ENCODE data around the gene GPC3.
A peak's percentile ranks its signal among the peaks of the same experiment; 100 is the strongest.

Gene GPC3

DNA sequence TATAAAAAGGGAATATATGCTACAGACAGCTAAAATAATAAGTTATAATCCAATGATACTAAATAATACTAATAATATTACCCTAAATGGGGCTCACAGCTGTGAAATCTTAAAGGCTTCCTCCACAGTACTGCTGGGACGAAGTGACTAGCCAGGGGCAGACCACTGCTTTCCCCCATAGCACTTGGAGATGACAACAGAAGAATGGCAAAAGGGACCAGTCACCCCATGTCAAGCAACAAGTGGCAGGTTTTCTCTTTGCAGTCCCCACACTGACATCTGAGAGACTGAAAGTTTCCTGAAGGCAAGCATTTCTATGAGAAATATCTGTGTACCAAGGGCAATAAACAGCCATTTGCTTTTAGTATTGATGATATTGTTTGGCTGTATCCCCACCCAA lies 396.6 kb downstream of the GPC3 start:
- no peak for DNase-seq

- DNase-seq: no peak
Measured at GRCh38 chrX:133587818-133588217, 397.6 kb downstream of the GPC3 start.

DNA sequence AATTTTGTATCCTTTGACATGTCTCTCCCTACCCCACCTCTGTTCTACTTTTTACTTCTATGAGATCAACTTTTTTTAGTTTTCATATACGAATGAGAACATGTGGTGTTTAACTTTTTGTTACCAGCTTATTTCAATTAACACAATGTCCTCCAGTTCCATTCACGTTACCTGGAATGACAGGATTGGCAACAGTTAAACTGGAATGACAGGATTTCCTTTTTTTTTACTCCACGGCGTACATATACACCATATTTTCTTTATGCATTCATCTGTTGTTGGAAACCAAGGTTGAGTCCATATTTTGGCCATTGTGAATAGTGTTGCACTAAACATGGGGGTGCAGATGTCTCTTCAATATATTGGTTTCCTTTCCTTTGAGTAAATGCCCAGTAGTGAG lies 398.3 kb downstream of the GPC3 start:
- DNase-seq: no peak

DNA sequence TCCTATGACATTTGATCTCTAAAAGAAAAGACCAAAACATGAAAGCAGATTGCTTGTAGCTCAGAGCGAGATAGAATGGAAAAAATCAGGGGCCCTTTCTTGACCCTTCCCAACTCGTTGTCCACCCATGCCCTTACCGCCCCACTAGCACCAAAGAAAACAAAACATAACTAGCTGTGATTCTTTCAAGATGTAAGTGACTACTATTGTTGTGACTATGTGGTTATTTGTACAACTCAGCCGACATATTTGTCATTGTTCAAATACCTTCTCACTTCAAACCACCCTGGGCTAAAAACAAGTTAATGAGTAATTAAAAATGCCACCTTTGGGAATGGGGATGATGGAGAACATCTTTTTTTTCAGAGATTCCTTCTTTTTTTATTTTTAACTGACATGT lies 399.0 kb downstream of the GPC3 start:
- DNase-seq: no peak

DNA sequence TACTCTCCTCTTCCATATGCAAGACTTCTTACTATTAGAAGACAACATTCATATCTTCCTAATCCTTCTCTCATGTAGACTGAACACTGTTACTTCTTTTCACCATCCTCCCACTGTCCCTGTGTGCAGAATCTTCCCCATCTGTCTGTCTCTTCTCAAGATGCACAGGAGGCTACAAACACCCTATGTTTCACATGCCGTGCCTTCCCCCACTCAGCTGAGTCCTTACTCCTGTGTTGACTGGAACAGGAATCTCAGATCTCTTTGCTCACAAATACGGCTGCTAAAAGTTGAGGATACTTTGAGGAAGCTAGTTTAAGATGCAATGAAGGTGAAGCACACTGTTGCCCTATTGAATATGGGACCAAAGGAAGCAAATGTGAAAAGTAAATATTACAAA lies 401.6 kb downstream of the GPC3 start:
- DNase-seq: no peak

- DNase-seq: no peak
Measured at GRCh38 chrX:133580625-133581024, 404.8 kb downstream of the GPC3 start.

DNA sequence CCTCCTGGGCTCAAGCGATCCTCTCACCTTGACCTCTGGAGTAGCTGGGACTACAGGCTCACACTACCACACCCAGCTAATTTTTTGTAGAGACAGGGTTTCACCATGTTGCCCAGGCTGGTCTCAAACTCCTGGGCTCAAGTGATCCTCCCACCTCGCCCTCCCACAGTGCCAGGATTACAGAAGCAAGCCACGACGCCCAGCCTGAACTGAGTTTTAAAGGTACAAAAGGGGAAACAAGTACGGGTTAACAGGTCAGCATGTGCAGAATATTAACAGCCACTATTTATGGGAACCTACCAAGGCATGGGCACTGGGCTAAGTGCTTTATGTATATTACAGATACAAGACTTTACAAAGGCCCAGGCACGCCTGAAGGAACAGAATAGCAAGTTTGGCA lies 405.8 kb downstream of the GPC3 start:
- DNase-seq: no peak

DNA sequence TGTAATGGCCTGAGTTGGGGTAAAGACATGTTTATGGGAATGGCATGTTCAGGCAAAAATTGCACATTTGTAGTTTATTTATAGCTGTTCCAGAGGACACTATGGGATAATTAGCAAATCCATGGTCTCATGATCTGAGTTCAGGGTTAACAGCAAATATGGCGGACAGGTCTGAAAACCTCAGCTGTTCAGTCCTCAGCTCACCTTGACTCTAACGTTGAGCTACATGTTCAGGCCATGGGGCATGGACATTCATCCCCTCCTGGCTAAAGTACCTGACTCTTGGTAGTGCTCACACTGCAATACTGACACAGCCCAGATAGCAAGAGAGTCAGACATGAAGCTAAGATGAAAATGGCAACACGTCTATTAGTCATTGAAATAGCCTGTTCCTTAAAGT lies 408.5 kb downstream of the GPC3 start:
- DNase-seq: no peak

- DNase-seq: no peak
Measured at GRCh38 chrX:133575501-133576136, 409.8 kb downstream of the GPC3 start.

GRCh38 chrX:133574716-133575115 lies 410.7 kb downstream of the GPC3 start:
- DNase-seq: no peak

DNA sequence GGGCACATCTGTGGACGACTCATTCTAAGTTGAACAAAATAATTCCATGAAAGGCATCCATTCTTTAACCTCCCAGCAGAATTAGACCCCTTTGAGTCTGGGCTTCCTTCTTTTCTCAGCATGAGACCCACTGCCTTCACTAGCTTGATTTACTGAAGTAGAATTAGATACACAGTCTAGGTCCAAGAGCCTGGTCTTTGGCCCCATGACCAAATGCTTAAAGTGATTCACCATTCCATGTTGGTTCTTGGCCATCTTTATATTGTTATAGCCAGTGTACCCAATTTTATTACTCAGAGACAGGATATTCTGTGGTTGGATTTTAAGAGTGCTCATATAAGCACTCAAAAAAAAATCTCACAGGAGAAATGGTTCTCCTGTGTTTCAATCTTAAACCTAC lies 414.8 kb downstream of the GPC3 start:
- DNase-seq: no peak

DNA sequence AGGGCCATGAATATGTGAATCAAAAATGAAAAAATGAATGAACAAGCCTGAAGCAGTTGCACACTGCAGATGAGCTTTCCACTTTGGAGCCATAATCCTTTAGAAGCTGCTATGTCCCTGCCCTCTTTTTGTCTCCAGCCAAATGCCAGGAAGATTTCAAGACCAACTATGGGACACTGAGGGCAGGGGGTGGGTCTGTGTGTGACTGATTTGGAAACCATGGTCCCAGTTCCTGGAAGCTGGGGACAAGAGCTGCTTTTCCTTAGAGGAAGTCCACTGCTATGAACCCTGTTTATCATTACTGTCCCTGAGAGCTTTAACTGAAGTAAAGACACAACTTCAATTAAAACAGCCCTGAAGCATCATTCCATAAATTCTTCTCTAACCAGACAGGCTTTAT lies 416.2 kb downstream of the GPC3 start:
- DNase-seq: no peak

DNA sequence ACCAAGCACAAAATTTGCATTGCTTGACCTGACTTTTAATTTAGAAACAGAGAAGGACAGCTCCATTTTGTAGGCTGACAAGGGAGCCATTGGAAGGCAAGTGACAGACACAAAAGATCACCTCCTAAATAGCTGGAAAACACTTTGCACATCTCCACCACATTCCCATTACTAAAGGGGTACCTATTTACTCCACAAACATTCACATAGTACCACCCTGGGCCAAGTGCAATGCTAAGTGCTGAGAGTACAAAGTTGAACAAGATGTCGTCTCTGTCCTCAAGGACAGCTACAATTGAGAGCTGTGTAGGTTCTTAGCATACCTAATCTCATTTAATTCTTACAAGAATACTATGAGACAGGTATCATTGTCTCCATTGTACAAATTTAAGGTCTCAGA lies 417.3 kb downstream of the GPC3 start:
- no peak for DNase-seq

- no peak for DNase-seq
Measured at GRCh38 chrX:133566876-133567275, 418.5 kb downstream of the GPC3 start.

- no peak for DNase-seq
Measured at GRCh38 chrX:133563705-133564104, 421.7 kb downstream of the GPC3 start.

DNA sequence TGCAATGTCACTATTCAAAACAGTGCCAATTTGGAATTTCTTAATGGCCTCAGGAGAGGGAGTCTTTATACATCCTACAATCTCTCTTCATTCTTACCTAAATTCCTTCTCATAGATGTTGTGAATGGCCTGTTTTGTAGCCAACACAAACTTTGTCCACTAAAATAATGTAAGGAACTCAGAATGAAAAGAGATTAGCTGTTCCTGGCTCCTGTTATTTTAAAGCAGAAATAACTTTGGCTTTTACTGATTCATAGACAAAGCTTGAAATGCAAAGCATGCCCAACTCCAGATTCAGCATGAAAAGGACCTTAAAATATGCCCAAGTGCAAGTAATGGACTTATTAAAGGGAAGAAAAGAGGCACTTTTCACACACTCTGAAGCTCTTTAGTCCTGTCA lies 424.1 kb downstream of the GPC3 start:
- no peak for DNase-seq

- DNase-seq: no peak
Measured at GRCh38 chrX:133559909-133560308, 425.5 kb downstream of the GPC3 start.

DNA sequence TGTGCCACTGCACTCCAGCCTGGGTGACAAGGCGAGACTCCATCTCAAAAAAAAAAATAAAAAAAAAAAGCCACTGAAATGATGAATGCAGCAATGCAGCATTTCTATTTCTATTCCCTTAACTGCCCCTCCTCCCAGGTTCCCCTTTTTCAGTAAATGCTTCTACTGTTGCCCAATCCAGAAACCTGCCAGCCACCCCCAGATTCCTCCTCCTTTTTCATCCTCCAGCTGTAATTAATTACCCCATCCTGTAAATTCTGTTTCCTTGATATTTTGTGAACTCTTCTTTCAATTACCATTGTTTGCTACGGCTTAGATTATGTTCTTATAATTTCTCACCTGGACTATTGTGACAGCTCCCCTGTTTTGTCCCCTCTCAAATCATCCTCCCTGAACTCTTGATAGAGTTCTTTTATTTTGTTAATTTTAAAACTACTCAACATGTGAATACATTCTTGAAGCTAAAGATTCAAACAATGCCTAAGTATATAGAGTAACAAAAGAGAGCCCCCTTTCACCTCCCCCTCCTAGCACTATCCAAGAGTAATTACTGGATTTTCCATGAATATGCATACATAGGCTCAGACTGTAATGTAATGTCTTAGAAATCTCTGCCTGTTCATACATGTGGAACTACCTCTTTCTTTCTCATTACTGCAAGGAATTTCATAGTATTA lies 429.5 kb downstream of the GPC3 start:
- no peak for DNase-seq

DNA sequence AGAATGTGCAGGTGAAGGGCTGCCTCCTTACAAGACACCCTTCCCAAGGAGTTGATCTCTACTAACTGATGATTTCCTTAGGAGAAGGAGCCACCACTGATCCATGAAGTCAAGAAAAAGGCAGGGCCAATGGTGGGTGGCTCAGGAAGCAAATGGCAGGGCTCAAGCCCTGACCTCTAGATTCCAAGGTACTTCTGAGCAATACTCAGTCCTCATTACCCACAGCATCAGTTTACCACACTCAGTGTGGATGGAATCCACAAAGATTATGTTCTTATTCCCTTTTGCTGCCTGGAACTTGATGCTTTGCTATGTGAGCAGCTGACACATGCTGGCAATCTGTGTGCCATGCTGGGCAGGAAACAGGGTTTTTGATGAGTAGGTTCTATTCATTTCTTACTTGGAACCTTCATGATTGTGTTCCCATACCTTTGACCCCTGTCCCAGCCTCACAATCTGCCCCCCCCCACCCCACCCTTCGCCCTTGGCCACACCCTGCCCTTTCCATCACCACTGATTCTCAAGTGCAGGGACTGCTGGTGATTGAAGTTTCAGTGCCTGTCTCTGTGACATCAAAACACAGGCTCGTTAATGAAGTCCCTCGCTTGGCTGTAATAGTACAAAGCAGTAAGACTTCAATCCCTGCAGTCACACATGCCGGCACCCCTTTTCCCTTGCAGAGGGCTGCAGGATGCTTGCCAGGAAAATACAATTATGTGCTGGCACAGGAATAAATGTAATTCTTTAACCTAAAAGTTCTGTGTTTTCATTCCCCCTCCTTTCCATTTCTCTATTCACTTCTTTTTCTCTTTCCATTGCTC lies 434.5 kb downstream of the GPC3 start:
- no peak for DNase-seq

DNA sequence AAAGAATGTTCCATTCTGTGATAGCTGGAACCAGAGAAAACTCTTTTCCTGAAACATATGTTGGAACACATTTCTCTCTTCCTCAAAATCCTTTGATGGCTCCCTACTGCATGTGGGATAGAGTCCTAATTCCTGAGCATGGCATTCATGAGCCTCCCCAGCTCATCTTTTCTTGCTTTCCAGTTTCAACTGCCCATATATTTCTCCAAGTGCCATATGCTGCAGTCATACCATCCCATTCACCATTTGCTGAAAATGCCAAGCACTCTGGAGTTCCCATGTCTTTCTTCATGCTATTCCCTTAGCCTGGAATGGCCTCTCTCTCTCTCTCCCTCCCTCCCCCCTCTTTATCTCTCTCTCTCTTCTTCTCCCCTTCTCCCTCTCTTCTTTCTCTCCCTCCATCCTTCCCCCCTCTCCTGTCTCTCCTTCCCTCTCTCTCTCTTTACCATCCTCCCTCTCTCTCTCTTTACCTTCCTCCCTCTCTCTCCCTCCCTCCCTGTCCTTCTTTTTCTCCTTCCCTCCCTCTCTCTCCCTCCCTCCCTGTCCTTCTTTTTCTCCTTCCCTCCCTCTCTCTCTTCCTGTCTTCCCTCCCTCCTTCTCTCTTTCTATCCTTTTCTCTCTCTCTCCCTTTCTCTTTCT lies 436.0 kb downstream of the GPC3 start:
- DNase-seq: no peak

DNA sequence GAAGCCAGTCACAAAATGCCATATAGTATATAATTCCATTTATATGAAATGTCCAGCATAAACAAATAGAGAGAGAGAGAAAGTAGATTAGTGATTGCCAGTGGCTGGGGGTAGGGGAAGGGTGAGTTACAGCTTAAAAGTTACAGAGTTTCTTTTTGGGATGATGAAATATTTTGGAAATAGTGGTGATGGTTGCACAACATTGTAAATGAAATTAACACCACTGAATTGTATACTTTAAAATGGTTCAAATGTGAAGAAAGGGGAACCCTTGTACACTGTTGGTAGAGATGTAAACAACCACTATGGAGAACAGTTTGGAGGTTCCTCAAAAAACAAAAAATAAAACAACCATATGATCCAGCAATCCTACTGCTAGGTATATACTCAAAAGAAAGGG lies 439.0 kb downstream of the GPC3 start:
- no peak for DNase-seq

GRCh38 chrX:133544778-133545177 lies 440.6 kb downstream of the GPC3 start:
- DNase-seq: no peak

- DNase-seq: peak; percentile 1
Measured at GRCh38 chrX:133544115-133544514, 441.3 kb downstream of the GPC3 start.

DNA sequence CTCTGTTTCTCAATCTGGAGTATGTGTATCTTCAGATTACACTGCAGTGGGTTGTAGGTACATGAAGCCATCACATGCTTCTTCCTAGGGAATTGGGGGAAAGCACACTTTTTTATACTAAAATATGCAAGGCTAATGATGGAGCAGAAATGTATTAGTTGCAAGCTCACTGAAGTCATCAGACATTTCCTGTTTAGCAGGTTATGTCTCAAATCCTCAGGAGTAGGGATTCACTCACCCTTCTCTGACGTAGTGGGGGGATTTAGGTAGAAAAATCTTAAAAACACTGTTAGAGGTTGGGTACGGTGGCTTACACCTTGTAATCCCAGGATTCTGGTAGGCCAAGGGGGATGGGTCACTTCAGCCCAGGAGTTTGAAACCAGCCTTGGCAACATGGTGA lies 441.7 kb downstream of the GPC3 start:
- DNase-seq: no peak

Data from amniotic stem cell (primary cell).